ENCODE data around the gene TTC23L.

GRCh38 chr5:34915139-34915855 lies 76.3 kb downstream of the TTC23L start, which contains the start of the genes BRIX1 and RAD1:
- TF ChIP-seq CTCF (IDR thresholded peaks at IDR 0.05; ENCODE audit: low read length) = no peak
- no peak for TF ChIP-seq EZH2phosphoT487 (IDR thresholded peaks at IDR 0.05; ENCODE audit: low read length)

All from MM.1S (cell line).